Measurements from ENCODE around the gene FCHSD1.

FCHSD1 gene

DNA sequence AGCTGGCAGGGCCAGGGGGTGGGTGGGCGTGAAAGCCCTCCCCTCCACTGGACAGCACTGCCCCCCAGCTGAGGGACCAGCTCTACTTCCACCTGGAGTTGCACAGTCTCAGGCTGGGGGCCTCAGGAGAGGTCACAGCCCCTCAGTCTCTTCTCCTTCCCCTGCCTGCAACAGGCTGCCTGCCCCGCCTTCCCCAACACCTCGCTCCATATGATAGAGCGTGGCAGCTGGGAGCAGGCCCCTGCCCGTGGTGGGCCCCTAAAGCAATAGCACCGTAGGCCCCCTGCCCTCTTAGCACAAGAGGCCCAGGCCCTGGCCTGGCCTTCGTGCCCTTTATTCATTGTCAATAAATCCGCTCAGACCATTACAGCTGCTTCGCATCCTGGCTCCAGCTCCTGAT is 10.5 kb downstream of the FCHSD1 start:
- no peak for TF ChIP-seq ZNF274 (IDR thresholded peaks at IDR 0.05; ENCODE audit: low read depth, low read length)
- no peak overlapping the region for H3K4me3 ChIP-seq (ENCODE audit: low read length)

DNA sequence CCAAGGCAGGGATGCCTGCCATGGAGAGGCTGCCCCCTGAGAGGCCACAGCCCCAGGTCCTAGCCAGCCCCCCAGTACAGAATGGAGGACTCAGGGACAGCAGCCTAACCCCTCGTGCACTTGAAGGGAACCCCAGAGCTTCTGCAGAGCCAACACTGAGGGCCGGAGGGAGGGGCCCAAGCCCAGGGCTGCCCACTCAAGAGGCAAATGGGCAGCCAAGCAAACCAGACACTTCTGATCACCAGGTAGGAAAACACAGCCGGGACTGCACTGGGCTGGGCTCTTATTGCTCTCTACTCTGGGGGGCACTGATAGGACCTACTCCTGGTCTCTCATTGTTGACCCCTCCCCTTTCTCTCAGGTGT is 11.2 kb downstream of the FCHSD1 start:
- TF ChIP-seq ZNF274 (IDR thresholded peaks at IDR 0.05; ENCODE audit: low read depth, low read length), result no peak
- no peak overlapping the region for H3K4me3 ChIP-seq (ENCODE audit: low read length)

DNA sequence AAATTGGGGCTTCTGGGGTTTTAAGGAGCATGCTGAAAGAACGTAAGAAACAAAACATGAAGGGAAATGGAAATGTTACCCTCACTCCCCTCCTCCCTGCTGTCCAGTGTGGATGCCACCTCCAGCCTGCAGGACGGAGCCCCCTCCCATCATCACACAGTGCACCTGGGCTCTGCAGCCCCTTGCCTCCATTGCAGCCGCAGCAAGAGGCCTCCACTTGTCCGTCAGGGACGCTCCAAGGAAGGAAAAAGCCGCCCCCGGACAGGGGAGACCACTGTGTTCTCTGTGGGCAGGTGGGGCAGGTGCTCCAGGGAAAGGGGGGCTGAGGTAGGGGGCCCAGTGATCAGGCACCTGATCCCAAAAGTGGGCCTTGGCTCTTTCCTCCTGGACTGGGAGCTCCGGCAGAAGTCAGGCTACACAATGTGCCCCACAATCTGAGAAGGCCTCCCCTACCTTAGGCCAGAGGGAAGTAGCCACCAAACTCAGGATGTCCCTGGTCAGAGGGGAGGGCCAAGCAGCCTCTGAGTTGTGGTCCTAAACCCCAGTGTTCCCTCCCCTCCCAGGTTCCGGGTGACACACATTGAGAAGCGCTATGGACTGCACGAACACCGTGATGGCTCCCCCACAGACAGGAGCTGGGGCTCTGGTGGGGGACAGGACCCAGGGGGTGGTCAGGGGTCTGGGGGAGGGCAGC is 11.7 kb downstream of the FCHSD1 start:
- no peak for TF ChIP-seq ZNF274 (IDR thresholded peaks at IDR 0.05; ENCODE audit: low read depth, low read length)
- no peak overlapping the region for H3K4me3 ChIP-seq (ENCODE audit: low read length)

DNA sequence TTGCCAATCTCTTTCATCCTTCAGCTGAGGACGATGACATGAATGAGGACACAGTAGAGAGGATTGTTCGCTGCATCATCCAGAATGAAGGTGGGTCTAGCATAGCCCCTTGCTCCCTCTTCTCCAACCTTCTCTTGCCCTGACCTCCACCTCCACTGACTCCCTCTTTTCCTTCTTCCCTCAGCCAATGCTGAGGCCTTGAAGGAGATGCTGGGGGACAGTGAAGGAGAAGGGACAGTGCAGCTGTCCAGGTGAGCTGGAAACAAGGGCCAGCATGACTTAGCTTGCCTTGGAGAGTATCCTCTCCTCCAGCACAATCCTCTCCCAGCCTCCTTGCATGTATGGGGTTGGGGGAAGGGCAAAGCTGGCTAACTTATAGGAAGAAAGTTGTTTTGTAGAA is 12.4 kb downstream of the FCHSD1 start:
- no peak overlapping the region for H3K4me3 ChIP-seq (ENCODE audit: low read length)
- TF ChIP-seq ZNF274 (IDR thresholded peaks at IDR 0.05; ENCODE audit: low read depth, low read length), result no peak

DNA sequence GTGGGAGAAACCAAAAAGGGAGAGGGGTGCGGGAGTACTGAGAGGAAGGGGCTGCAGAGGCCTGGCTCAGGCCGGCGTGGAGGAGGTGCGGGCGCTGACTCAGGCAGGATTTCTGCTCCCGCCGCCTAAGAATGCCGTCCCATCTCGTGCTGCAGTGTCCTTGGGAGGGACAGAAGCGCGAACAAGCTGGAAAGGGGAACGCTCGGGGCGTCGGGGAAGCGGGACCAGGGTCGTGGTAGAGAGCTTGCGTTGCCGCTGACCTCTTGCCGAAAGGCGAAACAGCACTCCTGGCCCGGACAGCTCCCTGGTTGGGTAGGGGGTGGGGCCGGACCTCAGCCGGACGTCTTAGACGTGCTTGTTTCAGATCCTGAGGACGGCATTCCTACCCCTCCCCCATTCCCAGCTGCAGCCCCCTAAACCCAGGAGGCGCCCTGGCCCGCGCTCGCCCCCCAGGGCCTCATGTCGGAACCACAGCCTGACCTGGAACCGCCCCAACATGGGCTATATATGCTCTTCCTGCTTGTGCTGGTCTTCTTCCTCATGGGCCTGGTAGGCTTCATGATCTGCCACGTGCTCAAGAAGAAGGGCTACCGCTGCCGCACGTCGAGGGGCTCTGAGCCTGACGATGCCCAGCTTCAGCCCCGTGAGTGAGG is 13.3 kb downstream of the FCHSD1 start:
- no peak for TF ChIP-seq ZNF274 (IDR thresholded peaks at IDR 0.05; ENCODE audit: low read depth, low read length)
- peak overlapping the region; percentile 87; the same call in 1 of the 2 replicates for H3K4me3 ChIP-seq (ENCODE audit: low read length)

DNA sequence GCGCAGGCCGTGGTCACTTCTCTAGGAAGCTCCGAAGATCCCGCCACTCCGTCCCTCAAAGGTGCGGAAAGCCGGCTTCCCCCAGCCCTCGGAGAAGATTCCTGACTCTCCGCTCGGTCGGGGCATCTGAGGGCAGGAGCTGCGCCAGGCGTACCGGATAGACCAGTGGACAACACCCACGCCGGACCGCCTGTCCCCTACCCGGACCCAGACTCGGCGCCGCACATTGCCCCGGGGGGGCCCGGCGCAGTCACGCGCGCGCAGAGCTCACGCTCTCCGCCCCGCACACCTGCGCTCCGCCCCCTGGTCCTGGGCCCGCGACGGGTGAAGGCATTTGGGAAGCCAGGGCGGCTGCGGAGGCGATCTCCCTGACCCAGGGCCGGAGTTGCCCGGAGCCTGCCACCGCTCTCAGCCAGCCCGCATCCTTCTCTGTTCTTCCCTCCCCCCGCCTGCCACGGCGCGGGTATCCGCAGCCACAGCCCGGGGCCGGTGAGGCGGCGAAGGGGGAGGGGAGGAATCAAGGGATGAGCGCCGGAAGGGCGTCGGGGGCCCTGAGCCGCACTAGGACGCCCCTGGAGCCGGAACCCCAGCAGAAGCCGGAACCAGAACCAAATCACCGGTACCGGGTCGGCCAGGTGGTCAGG is 14.0 kb downstream of the FCHSD1 start:
- no peak for TF ChIP-seq ZNF274 (IDR thresholded peaks at IDR 0.05; ENCODE audit: low read depth, low read length)
- H3K4me3 ChIP-seq (ENCODE audit: low read length), result peak overlapping the region; percentile 87

DNA sequence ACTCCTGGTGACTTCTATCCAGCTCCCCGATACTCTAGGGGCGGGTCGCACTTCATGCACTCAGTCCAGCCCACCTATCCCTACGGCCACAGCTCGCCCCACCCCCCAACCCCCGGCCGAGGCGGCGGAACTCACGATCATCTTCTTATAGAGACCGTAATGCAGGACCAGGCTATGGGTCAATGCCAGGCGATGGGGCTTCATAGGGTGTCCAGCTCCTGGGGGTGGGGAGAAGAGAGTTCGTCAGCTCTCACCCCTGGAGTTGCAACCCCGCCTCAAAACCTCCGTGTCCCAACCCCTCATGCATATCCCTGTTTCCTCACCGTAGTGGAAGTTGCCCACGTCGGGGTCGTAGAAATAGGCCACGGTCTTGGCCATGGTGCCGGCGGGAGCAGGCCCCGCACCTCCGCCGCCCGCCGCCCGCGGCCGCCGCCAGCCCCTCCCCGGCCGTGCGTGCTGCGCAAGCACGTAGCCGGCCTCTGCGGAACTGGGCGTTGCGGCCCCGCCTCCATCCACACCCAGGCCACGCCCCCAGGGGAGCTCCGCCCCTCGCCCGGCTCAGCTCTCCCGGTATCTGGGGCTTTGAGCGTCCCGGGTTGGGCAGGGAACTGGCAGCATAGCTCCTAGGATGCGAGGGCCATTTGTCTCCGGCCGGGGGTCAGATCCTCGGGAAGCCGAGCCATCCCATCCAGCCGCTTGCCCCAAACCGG is 14.7 kb downstream of the FCHSD1 start, which contains the start of the genes HDAC3 and RELL2:
Gene HDAC3, minus strand, starts transcription at position 437 of the 710 bp plus-strand sequence. Its CDS starts 59 bp downstream, at position 378.
Gene RELL2, plus strand, starts transcription at position 585 of the 710 bp plus-strand sequence. CDS start 1,229 bp downstream, outside the sequence.
- peak within 1 kb of the TSS; percentile 87 for H3K4me3 ChIP-seq (ENCODE audit: low read length)
- TF ChIP-seq ZNF274 (IDR thresholded peaks at IDR 0.05; ENCODE audit: low read depth, low read length), result no peak

DNA sequence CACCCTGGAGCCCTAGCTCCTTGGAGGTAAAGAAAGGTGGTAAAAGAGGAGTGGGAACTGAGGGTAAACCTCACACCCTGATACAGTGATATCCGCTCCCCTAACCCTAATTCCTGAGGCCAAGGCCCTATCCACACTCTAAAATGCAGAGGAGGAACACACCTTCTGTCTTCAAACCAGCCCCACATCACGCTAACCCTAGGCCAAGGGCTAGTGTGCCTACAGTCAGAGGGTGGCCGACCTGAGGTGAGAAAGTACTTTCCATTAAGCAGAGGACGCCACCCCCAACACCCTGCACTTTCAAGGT is 15.2 kb downstream of the FCHSD1 start:
- peak overlapping the region; percentile 87 for H3K4me3 ChIP-seq (ENCODE audit: low read length)
- no peak for TF ChIP-seq ZNF274 (IDR thresholded peaks at IDR 0.05; ENCODE audit: low read depth, low read length)

DNA sequence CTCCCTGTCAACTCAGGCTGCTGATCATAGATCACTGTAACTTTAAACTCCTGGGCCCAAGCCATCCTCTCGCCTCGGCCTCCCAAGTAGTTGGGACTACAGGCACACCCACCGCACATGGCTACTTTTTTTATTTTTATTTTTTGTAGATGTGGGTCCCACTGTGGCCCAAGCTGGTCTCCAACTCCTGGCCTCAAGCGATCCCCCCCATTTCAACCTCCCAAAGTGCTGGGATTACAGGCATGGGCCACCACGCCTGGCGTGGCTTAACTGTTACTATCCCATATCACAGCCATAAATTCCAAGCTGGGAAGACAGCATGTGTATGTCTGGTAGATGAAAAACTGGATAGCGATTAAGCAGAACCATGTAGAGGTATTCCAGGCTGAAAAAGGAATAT is 15.6 kb downstream of the FCHSD1 start:
- peak overlapping the region; percentile 87 for H3K4me3 ChIP-seq (ENCODE audit: low read length)
- TF ChIP-seq ZNF274 (IDR thresholded peaks at IDR 0.05; ENCODE audit: low read depth, low read length), result no peak

DNA sequence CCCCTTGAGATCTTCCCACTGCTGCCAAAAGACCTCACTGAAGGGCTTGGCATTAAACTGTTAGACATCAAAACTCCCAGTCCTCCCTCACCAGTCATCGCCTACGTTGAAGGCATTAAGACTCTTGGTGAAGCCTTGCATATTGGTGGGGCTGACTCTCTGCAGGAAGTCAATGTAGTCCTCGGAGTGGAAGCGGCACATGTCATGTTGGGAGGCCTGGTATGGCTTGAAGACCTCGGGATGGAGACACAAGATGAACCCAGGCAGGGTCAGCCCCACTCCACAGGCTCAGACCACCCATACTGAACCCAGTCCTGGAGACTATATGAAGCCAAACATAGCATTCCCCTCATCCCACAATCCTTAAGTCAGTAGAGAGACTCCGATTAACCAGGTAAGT is 16.5 kb downstream of the FCHSD1 start:
- no peak for TF ChIP-seq ZNF274 (IDR thresholded peaks at IDR 0.05; ENCODE audit: low read depth, low read length)
- H3K4me3 ChIP-seq (ENCODE audit: low read length), result peak overlapping the region; percentile 20; the same call in 1 of the 2 replicates

DNA sequence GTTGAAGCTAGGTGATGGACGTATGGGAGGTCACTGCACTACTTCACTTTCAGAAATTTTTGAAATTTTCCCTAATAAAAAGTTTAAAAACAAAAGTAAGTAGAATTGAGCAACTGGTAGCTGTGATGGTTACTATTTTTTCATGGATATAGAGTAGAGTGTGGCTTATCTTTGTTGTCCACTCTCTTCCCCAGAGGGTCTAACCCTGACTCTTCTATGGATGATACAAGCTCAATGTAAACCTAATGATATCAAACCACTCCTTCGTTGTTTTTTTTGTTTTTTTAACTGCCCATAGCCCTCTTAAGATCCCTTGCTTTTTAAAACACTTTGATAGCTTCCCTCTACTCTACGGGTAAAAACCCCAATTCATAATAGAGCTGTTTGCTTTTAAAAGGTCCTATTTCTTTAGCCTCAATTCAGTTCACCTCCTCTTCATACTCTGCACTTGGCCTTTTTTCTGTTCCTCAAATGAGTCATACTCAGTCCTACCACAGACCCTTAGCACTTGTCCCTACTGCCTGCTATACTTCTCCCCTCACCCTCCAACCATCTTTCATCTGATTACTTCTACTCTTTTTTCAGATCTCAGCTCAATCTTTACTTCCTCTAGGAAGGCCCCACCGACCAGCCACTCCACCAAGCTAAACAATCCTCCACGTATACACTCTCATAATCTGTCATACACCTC is 17.2 kb downstream of the FCHSD1 start:
- H3K4me3 ChIP-seq (ENCODE audit: low read length), result no peak overlapping the region

DNA sequence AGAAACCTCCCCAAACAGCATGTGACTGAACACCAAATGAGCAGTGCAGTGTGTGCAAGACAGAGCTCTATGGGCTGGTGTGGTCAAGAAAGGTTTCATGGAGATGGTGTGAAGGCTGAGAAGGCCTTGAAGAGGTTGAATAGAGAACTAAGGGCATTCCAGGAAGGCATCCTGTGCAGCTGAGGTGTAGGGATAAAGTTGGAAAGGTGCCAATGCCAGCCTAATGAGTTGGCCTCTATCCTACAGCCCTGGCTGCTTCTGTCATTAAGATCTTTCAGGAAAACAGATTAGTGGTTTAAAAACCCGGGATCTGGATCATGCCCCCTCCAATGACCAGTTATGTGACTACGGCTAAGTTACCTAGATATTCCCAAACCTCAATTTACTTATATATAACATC is 18.6 kb downstream of the FCHSD1 start:
- no peak for TF ChIP-seq ZNF274 (IDR thresholded peaks at IDR 0.05; ENCODE audit: low read depth, low read length)
- no peak overlapping the region for H3K4me3 ChIP-seq (ENCODE audit: low read length)

More for the DNA sequence above, 17.2 kb downstream of the FCHSD1 start:
- TF ChIP-seq ZNF274 (IDR thresholded peaks at IDR 0.05; ENCODE audit: low read depth, low read length), result no peak

DNA sequence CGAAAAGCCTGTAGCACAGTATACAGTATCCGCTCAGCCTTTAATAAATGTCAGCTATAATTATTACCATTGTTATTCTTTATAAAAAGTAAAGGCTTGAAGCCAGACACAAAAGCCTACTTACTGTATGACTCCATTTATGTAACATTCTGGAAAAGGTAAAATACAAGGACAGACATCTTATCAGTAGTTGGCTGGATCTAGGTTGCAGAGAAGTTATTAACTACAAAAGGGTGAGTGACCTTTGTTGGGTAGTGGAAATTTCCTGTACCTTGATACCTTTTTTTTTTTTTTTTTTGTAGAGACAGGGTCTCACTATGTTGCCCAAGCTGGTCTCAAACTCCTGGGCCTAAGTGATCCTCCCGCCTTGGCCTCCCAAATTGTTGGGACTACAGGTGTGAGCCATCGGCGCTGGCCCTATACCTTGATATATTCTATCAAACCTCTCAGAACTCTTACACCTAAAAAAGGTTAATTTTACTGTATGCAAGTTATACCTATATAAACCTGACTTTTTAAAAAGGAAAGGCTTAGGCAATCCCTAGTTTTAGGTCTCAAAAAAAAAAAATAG is 20.6 kb downstream of the FCHSD1 start:
- no peak for TF ChIP-seq ZNF274 (IDR thresholded peaks at IDR 0.05; ENCODE audit: low read depth, low read length)
- H3K4me3 ChIP-seq (ENCODE audit: low read length), result no peak overlapping the region

All from GM08714 (cell line).